ENCODE data around the gene PTMS.

PTMS gene

GRCh38 chr12:6817098-6817497 lies 50.9 kb downstream of the PTMS start:
- in situ Hi-C loops (cut with HindIII; ENCODE audit: low pct_ligation_motif_present, low pct_unique_long_range_greater_than_20kb, low sequenced_read_pairs): no loop called here

GRCh38 chr12:6817662-6818157 lies 51.5 kb downstream of the PTMS start:
- in situ Hi-C loops (cut with HindIII; ENCODE audit: low pct_ligation_motif_present, low pct_unique_long_range_greater_than_20kb, low sequenced_read_pairs): no loop called here
- DNase-seq: no peak

More at GRCh38 chr12:6817098-6817497, 50.9 kb downstream of the PTMS start:
- no peak for DNase-seq

GRCh38 chr12:6818222-6818621 lies 52.1 kb downstream of the PTMS start:
- DNase-seq: no peak
- in situ Hi-C loops (cut with HindIII; ENCODE audit: low pct_ligation_motif_present, low pct_unique_long_range_greater_than_20kb, low sequenced_read_pairs): no loop called here

- no peak for DNase-seq
- in situ Hi-C loops (cut with HindIII; ENCODE audit: low pct_ligation_motif_present, low pct_unique_long_range_greater_than_20kb, low sequenced_read_pairs): no loop called here
Observed at GRCh38 chr12:6818645-6819044, 52.5 kb downstream of the PTMS start.

GRCh38 chr12:6819106-6820030 lies 53.2 kb downstream of the PTMS start:
- in situ Hi-C loops (cut with HindIII; ENCODE audit: low pct_ligation_motif_present, low pct_unique_long_range_greater_than_20kb, low sequenced_read_pairs): no loop called here
- DNase-seq: no peak

GRCh38 chr12:6820166-6820565 lies 54.0 kb downstream of the PTMS start:
- in situ Hi-C loops (cut with HindIII; ENCODE audit: low pct_ligation_motif_present, low pct_unique_long_range_greater_than_20kb, low sequenced_read_pairs): no loop called here
- DNase-seq: no peak

All from ACHN (cell line).